HG03097 (cell line): Measurements from ENCODE around the gene PODXL.
"Not testable (repeated sequence)": the region's sequence is repeated elsewhere in the genome, so short reads cannot be mapped to it uniquely, and the experiment has no call there.

ENCODE experiments used
- ATAC-seq: cut with Tn5 transposase; IDR thresholded peaks from one replicate; pipeline ENCODE4 v1.9.1; 2021; ENCODE audit not compliant: unreplicated experiment, low FRiP score

PODXL gene

GRCh38 chr7:131513245-131514061 is 43.0 kb downstream of the PODXL start:
- ATAC-seq = no peak

GRCh38 chr7:131511774-131512535 is 44.5 kb downstream of the PODXL start:
- no peak for ATAC-seq

GRCh38 chr7:131511071-131511470 is 45.4 kb downstream of the PODXL start:
- ATAC-seq = no peak

GRCh38 chr7:131509781-131510180 is 46.6 kb downstream of the PODXL start:
- no peak for ATAC-seq

DNA sequence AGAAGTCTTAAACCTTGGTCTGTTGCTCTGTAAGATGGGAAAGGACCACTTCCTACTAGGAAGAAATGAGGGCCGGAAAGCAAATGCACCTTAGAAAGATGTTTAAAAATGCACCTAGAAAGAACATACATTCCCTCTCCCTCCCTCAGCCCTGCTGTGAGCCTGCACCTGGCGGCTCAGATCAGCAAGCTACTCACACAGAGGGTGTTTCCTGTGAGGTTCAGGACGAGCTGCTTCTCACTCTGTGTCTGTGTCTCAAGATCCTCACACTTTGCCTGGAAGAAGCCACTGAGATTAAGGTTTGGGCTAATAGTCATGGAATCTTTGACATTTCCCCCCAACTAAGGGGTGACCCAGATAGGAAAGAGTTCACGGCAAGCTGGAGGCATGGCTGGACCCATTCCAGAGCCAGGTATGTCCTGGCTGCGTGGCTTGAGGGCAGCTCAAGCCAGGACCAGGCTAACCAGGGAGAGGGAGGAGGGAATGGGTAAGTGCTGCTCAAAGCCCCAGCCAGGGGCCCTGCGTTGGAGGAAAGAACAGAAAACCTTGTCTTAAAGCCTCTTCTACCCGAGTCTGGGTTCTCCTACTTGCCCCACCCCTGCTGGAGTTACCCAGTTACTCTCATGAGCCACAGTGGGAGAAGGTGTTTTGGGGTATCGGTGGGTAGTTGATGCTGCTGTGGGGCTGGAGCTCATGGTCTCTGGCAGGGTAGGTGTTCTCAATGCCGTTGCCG is 47.5 kb downstream of the PODXL start:
- ATAC-seq = no peak

DNA sequence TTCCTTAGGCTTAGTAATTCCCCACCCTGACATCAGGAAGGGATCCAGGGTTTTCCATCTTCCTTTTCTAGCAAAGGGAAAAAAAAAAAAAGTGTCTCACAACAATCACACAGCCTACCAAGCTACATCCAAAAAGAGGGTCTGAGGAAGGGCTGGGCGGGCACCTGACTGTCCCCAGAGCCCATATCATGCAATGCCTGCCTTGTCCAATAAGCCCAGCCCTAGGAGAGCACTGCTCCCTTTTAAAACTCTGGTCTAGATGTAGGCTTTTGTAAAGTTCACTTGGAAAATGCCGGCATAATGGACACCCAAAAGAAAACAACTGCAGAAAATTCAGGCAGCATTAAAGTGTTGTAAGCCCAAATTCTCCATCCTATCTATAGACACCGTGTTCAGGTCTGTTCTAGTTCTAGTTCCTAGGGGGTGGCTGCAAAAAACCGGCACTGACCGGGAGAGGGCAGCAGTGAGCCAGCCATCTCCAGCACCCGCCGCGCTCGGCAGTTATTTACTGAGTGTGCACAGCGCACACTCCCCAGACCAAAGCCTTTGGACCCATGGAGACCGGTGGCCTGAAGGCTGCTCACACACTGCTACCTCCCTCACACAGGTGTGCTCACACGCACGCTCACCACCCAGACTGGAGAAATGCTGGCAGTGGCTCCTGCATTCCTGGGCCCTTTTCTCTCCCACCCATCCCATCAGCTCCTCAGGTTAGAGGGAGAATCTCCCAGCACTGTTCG is 48.7 kb downstream of the PODXL start:
- peak; percentile 62 for ATAC-seq

- no peak for ATAC-seq
Measured at GRCh38 chr7:131506597-131506996, 49.8 kb downstream of the PODXL start.

DNA sequence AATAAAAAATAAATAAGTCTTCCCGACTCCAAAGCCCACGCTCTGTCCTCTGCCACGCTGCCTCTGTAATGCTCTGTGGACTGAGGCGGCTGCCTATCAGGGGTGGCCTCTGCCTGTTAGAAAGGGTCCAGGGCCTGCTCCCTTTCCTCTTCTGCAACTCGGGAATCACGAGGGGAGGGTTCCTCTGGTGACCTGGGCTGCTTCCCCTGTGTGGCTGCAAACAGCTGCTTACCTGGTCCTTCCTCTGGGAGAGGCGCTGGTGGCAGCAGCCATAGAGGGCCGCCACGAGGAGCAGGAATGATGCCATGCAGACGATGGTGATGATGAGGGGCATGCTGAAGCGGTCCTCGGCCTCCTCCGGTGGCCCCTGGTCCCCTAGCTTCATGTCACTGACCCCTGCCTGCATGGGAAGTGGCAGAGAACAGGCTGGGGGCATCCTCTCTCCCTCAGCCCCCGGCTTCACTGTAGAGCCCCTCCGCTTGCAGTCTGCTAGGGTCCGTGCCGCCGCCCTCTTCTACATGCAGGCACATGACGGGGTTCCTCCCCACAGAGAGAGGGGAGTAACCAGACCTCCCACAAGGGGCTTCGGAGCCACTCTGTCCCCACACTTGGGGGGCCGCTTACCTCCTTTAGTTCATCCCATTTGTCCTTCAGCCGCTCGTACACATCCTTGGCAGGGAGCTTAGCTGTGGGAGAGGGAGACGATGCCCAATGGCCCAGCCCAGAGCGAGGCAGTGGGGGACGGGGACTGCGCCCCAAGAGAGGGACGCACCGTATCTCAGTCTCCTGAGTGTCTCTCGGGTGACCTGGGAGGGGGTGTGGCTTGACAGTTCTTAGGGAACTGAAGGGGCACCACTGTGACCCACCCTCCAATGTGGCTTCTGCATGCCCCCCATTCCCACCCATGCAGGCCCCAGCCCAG is 50.5 kb downstream of the PODXL start:
- ATAC-seq = no peak

GRCh38 chr7:131505037-131505620 is 51.3 kb downstream of the PODXL start:
- ATAC-seq = not testable (repeated sequence)

DNA sequence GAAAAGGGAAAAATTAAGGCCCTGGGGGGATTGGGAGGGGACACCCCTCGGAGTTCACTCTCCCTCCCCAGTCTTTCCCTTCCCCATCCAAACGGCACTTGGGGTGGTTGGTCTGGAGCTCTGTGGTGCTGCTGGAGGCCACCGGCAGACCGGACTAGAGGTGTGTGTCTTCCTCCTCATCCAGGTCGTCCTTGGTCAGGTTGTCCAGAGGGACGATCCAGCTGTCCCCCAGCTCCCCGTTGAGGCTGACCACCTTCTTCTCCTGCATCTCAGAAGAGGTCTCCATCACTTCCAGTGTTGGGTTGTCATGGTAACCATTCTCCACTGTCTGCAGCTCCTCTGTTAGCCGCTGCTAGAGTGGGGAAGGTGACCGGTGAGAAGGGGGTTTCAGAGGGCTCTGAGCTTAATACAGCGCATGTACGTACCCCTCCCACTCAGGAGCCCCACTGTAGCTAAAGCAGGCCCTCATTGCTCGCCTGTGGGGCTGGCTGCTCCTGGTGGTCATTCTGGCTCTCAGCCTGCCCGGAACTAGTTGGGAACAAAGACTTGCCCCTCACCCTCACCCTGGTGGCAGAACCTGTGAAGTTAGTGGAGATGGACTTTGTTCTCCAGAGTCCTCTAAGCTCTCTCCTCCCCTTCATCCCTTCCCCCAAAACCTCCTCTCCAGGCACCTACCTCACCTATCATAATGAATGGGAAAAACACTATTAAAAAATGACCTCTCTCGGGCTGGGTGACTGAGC is 52.1 kb downstream of the PODXL start:
- no peak for ATAC-seq

DNA sequence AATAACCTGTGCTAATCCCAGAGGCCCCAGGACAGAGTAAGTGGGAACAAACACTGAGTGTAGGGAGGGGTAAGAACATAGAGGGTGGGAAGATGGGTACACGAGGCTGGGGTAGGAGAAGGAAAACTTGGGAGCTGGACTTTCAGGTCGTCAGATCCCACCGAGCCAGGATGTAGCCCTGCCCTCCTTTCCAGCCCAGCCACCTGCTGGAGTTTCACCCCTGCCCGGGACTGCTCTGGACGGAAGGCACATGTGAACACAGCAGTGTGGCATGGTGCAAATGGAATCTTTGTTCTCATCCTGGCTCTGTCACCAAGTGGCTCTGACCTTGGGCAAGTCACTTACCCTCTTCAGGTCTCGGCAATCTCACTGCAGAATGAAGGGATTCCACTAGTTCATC is 52.8 kb downstream of the PODXL start:
- ATAC-seq = no peak

DNA sequence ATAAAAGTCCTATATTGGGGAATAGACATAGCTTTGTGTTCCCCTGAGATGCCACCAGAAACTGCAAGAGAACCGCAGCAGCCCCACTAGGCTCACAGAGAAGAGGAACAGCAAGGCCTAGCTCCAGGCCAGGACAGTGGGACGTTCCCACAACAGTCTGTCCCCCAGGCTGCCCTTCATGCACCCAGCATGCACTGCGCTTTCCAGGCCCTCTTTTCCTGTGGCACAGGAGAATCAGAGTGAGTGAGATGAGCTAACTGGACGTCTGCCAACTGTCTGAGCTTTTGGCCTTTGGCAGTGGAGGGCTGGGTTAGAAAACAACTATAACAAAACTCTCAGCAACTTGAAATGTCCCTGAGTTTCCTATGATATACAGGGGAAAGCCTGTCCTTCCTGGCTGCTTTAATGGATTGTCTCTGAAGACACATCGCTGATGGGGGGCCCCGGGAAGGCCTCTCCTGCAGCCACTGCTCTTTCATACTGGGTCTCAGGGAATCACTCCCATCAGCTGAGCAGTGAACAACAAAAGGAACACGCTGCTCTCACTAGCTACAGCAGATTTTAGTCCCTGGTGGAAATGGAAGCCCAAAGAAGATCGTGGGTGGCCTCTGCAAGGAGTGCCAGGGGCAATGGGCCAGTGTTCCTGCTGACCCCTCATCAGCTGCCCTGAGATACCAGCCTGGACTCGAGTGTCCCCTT is 53.5 kb downstream of the PODXL start:
- ATAC-seq = no peak

- no peak for ATAC-seq
Measured at GRCh38 chr7:131501930-131502685, 54.3 kb downstream of the PODXL start.

GRCh38 chr7:131501422-131501821 is 55.0 kb downstream of the PODXL start:
- peak; percentile 65 for ATAC-seq

DNA sequence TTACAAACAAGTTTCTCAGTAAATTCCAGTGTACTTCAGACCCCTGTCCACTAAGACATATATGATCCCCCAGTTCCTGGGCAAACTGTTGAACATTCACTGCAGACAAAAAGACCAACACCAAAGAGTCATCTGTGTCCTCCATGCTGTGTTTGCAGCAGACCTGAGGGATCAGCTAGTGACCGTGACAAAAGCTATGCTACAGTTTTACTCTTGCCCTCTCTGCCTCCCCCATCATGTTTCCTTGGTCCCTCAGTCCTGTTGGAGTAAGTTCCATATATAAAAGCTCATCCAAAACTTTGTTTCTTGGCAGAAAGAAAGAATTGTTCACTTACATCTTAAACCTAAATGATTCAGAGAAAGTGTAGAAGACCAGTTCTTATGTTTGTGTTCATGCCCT is 56.1 kb downstream of the PODXL start:
- no peak for ATAC-seq

- ATAC-seq = no peak
Measured at GRCh38 chr7:131499801-131500200, 56.6 kb downstream of the PODXL start.

- no peak for ATAC-seq
Measured at GRCh38 chr7:131498237-131498885, 58.1 kb downstream of the PODXL start.
